Rectal smooth muscle tissue (tissue), 1 donor: ENCODE data around the gene MLLT1.

Experiments used
- H3K27ac ChIP-seq: one replicate; pipeline ENCODE4 v1.7.0; 2013; ENCODE audit warnings: low read depth, low read length, inconsistent platforms
- H3K27me3 ChIP-seq: one replicate; pipeline ENCODE4 v1.7.0; 2013; ENCODE audit warnings: low read length; ENCODE audit not compliant: control insufficient read depth, insufficient read depth
- H3K36me3 ChIP-seq: one replicate; pipeline ENCODE4 v1.7.0; 2013; ENCODE audit warnings: low read length; ENCODE audit not compliant: control insufficient read depth, insufficient read depth
- H3K4me1 ChIP-seq: one replicate; pipeline ENCODE4 v1.7.0; 2013; ENCODE audit warnings: low read length; ENCODE audit not compliant: control insufficient read depth, insufficient read depth
- H3K4me3 ChIP-seq: one replicate; pipeline ENCODE4 v1.7.0; 2013; ENCODE audit warnings: low read length
- H3K9ac ChIP-seq: one replicate; pipeline ENCODE4 v1.7.0; 2013; ENCODE audit warnings: low read length

Gene MLLT1

DNA sequence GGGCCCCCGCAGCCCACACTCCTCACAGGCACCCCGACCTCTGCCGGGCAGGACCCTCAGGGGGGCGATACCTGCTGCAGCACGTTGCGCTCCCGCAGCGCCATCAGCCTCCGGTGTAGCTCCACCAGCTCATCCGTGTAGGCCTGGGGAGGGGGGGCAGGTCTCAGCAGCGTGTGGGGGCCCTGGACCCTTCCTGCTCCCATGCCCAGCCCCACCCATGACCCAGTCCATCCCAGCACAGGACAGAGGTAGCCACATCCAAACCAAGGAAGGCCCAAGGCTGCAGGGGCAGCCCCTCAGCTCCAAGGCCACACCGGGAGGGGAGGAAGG lies 66.5 kb downstream of the MLLT1 start:
- Histone ChIP-seq H3K4me3 (no peak overlapping the region), H3K36me3 (peaks cover 3% of the 10 kb centered on the region), H3K9ac (no peak overlapping the region), H3K27me3 (no peaks in the 10 kb centered on the region), H3K4me1 (peaks cover 19% of the 10 kb centered on the region), H3K27ac (no peak overlapping the region)

DNA sequence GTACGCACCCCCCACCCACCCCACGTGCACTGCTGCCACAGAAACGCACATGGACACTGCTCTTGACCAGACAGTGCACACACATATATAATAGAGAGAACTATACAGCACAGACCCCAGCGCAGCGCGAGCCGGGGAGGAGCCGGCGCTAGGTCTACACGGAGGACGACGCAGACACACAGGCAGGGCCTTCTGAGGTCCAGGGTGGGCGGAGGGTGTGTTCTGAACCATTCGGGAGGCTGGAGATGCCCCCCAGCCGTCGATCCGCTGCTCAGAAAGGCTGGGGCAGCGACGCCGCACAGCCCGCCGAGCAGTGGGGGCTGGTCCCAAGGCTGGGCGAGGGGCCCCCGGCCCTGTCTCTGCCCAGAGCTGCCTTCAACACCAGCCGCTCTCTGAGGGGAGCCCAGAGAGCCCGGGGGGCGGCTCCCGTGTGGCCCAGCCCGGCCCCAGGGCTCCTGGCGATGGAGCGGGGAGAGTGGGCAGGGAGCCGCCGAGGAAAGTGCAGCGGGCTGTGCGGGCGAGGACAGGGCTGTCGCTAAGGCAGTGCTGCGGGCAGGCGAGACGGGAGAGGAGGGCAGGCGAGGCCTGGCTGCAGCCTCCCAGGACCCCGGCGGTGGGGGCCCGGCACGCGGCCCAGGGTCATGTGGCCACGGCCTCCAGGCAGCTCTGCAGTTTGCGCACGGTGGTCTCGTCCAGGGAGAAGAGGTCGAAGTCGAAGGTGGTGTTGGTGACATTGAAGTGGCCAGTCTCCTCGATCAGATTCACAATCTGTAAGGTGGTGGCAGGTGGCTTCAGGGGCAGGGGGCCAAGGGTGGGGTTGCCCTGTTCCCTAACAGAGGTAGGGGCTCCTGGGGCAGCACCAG lies 67.1 kb downstream of the MLLT1 start:
- Histone ChIP-seq H3K27me3 (no peaks in the 10 kb centered on the region), H3K9ac (no peak overlapping the region), H3K4me1 (peaks cover 13% of the 10 kb centered on the region), H3K27ac (no peak overlapping the region), H3K36me3 (peaks cover 3% of the 10 kb centered on the region), H3K4me3 (no peak overlapping the region)

DNA sequence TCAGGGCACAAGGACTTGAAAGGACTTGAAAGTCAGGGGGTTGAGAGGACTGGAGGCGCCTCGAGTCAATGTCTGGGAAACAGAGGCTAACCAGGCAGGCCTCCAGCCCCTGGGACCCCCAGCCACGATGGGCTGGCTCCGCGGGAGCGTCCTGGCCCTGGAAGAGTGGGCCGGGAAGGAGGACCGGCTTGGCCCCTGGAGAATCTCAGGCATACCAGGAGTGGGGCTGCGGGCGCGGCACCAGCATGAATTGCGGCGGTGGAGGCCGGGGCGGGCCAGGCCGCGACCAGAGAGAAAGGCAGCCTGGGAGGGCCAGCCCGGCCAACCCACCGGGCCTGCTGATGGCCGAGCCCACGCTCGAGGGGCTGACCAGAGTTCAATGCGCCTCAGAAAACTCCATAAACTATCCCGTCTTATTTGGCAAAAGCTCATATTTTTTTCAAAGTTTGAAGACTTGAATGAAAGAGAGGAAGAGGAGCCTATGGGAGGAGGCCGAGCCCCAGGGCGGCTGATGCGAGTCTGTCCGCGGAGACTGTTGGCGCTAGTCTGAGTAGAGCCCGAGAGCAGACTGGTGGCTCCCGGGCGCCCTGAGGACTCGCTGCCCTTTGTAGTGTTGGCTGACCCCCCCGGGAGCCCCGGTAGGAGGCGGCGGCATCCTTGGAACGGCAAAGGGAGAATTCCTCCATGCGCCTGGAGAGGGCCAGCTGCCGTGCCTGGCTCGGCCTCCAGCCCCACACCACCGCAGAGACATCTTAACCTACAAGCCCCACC lies 68.0 kb downstream of the MLLT1 start:
- Histone ChIP-seq H3K4me3 (no peak overlapping the region), H3K9ac (no peak overlapping the region), H3K36me3 (peaks cover 3% of the 10 kb centered on the region), H3K4me1 (peaks cover 5% of the 10 kb centered on the region), H3K27me3 (no peaks in the 10 kb centered on the region), H3K27ac (no peak overlapping the region)

DNA sequence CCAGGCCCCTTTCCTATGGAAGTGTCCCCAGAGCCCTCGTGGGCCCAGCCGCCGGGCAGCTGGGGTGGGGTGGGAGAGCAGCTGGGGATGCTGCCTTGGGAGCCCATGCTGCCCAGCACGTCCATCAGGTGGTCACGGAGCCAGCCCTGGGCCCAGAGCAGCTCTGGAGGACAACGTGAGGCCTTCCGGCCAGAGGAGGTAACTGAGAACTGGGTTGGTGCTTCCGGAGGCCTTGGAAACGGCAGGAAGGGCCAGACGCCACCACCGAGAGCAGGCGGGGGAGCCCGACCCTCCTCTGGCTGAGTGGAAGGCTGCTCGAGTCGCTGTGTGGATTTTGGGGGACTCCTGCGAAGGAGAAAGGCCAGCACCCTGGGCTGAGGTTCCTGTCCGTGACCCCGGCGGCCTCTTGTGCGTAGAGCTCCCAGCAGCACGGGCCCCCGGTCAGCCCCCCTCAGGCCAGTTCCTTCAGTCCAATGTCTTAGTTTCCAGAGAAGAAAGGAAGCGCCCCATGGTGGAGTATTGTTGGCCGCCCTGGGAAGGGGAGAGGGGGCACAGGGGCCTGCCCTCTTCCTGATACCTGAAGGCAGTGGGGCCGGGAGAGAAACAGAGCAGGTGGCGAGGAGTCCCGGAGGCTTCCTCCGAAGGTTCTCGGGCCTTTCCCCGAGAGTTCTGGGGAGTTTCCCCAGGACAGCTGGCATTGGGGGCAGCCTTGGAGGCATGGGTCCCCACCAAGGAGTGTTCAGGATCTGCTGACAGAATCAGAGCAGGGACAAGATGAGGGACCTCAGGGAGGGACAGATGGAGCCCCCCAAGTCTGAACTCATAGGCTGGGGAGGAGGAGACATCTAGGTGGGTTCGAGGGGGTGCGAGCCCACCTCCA lies 68.8 kb downstream of the MLLT1 start:
- Histone ChIP-seq H3K4me1 (no peaks in the 10 kb centered on the region), H3K4me3 (no peak overlapping the region), H3K9ac (no peak overlapping the region), H3K36me3 (peaks cover 3% of the 10 kb centered on the region), H3K27ac (no peak overlapping the region), H3K27me3 (no peaks in the 10 kb centered on the region)

DNA sequence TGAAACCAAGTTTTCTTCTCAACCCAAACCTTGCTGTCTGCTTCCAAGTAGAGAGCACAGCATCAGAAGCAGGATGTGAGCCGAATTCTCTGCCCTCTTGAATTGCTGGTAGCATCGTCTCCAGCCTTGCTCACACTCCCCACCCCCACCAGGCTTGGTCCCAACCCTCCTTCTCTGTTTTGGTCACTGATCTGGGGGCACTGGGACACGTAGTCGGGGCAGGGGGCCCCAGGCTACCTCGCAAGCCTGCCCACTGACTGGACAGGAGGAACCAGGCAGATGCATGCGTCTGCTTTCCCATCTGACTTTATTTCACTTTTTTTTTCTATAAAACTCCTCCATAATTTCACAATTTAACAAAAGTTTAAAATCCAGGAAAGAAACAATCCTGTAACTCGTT lies 69.7 kb downstream of the MLLT1 start:
- no peak overlapping the region for H3K4me3 ChIP-seq
- no peaks in the 10 kb centered on the region for H3K27me3 ChIP-seq
- H3K27ac ChIP-seq = no peak overlapping the region
- H3K36me3 ChIP-seq = peaks cover 3% of the 10 kb centered on the region
- H3K4me1 ChIP-seq = no peaks in the 10 kb centered on the region
- H3K9ac ChIP-seq = no peak overlapping the region

DNA sequence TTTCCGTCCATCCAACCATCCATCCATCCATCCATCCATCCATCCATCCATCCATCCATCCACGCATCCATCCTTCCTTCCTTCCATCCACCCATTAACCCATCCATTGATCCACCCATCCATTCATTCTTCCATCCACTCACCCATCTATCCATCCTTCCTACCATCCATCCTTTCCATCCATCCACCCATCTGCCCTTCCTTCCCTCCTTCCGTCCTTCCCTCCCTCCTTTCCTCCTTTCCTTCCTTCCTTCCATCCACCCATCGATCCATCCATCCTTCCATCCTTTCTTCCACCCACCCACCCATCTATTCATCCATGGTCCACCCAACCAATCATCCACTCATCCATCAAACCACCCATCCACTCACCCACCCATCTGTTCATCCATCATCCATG lies 70.1 kb downstream of the MLLT1 start:
- peaks cover 3% of the 10 kb centered on the region for H3K36me3 ChIP-seq
- H3K27me3 ChIP-seq = no peaks in the 10 kb centered on the region
- no peak overlapping the region for H3K27ac ChIP-seq
- H3K4me3 ChIP-seq = no peak overlapping the region
- H3K4me1 ChIP-seq = no peaks in the 10 kb centered on the region
- H3K9ac ChIP-seq = no peak overlapping the region

DNA sequence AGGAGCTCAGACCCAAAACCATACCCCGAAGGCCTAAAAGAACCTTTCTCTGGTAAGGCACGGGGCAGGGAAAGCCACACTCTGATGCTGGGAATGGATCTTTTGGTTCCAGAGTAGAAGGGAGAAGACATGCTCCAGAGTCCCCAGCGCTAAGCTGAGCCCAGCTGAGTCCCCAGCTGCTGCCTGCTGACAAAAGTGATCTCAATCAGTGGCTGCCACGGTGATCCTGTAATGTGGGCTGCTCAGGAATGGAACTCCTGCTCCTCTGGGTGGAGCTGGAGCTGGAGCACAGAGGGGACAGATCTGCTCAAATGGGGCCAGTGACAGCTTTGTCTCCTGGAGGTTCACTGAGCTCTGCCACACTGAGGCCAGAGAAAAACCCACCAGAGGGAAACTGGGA lies 70.5 kb downstream of the MLLT1 start:
- Histone ChIP-seq H3K4me1 (no peaks in the 10 kb centered on the region), H3K27me3 (no peaks in the 10 kb centered on the region), H3K9ac (no peak overlapping the region), H3K27ac (no peak overlapping the region), H3K36me3 (peaks cover 3% of the 10 kb centered on the region), H3K4me3 (no peak overlapping the region)

DNA sequence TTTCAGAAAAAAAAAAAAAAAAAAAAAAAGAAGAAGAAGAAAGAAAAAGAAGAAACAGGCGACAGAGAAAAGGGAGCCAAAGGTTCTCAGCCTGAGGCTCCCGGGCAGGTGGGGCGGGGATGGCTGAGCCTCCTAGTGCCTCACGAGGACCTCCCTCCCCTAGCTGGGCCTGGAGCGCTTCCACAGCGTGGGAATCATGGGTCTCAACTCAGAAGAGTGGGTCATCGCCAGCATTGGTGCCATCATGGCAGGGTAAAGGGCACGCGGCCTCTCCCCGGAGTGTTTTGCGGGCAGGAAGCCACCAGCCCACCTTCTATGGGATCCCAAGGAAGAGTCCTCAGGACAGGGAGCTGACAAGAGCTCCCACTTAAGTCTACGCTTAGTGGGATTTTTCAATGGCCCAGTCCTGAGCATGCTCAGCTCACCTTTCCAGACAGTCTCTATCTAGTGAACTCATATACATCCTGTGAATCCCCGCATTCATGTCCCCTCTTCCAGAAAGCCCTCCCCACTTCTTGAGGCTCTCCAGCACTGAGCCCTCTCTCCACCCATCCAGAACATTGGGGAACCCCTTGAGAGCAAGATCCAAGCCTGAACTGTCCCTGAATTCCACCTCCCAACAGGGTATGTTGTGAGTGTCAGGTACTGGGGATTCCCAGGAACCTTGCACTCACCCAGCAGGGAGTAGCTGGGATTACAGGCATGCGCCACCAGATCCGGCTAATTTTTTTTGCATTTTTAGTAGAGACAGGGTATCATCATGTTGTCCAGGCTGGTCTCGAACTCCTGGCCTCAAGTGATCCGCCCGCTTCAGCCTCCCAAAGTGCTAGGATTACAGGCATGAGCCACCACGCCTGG lies 74.7 kb downstream of the MLLT1 start:
- no peak overlapping the region for H3K9ac ChIP-seq
- H3K36me3 ChIP-seq = no peaks in the 10 kb centered on the region
- no peak overlapping the region for H3K4me3 ChIP-seq
- no peaks in the 10 kb centered on the region for H3K4me1 ChIP-seq
- no peak overlapping the region for H3K27ac ChIP-seq
- H3K27me3 ChIP-seq = no peaks in the 10 kb centered on the region

DNA sequence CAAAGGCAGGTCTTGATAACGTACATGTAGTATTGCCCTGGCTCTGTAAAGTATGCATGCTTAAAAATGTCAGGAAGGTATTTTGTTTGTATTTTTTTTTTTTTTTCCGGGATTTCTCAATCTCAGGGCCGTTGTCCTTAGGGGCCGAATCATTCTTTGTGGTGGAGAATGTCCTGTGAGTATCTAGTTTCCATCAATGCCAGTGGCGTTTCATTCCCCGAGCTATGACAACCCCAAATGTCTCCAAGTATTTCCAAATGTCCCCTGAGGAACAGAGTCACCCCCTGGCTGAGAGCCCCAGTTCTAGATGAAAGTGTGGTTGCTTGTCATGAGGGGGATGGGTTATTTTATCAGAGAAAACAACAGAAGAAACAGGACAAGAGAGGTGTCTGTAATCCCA lies 75.6 kb downstream of the MLLT1 start:
- Histone ChIP-seq H3K27ac (no peak overlapping the region), H3K36me3 (no peaks in the 10 kb centered on the region), H3K4me1 (no peaks in the 10 kb centered on the region), H3K27me3 (no peaks in the 10 kb centered on the region), H3K9ac (no peak overlapping the region), H3K4me3 (no peak overlapping the region)

DNA sequence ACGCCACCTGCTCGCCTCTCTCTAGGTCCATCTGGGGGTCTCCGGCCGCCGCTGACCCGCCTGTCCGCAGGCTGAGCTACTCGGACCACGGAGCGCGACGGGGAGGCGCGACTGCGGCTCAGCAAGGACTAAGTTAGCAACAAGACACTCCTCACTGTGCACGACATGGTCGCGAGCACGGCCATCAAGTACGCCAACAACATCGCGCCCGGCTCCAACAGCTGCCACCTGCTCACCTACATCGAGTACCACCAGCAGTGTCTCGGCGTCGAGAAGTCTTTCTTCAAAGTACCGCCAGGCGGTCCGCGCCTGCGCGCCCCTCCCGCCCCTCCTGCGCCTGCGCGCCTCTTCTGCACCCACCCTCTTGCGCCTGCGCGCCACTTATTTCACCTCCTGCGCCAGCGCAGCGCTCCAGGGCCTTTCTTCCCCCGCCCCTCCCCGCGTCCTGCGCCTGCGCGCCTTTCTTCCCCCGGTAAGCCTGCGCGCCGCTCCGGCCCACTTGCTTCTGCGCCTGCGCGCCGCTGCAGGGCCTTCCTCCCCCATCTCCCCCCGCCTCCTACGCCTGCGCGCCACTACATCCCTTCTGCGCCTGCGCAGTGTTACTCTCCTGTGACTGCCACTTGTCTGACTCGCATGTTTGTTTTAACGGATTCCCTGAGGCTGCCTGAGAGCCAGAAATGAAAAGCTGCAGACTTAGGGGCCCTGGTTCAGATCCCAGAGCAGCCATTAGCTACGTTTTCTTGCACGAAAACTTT lies 80.4 kb downstream of the MLLT1 start:
- H3K36me3 ChIP-seq = no peaks in the 10 kb centered on the region
- H3K4me3 ChIP-seq = peak overlapping the region; percentile 91
- H3K27ac ChIP-seq = peak overlapping the region; percentile 32
- H3K27me3 ChIP-seq = no peaks in the 10 kb centered on the region
- H3K4me1 ChIP-seq = peaks cover 3% of the 10 kb centered on the region
- H3K9ac ChIP-seq = peak overlapping the region; percentile 68

DNA sequence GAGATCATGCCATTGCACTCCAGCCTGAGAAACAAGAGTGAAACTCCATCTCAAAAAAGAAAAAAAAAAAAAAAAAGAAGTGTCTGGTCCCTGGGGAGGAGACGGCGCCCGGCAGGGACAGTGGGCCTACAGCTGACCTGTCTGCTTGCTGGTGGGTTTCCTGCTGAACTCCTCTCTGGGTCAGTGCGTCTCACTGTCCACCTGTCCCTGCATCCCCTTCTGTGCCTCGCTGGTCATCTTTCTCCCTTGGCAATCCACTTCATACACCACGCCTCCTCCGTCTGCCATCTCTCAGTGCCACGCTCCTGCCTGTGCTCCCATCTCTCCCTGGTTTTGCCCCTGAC lies 80.9 kb downstream of the MLLT1 start:
- peak overlapping the region; percentile 68 for H3K9ac ChIP-seq
- no peaks in the 10 kb centered on the region for H3K27me3 ChIP-seq
- no peaks in the 10 kb centered on the region for H3K36me3 ChIP-seq
- peaks cover 3% of the 10 kb centered on the region for H3K4me1 ChIP-seq
- H3K27ac ChIP-seq = peak overlapping the region; percentile 8
- H3K4me3 ChIP-seq = peak overlapping the region; percentile 91
